Astrocyte of the cerebellum (primary cell): ENCODE data around the gene DGKI.

Experiments
- DNase-seq: peaks from one replicate; pipeline ENCODE4 v3.0.0-alpha.2; 2011; ENCODE audit warnings: low read depth
- H3K4me3 ChIP-seq: 2 replicates; pipeline ENCODE4 v1.5.1; 2011; ENCODE audit warnings: mild to moderate bottlenecking, low read depth, low read length, moderate library complexity
- in situ Hi-C: cut with HindIII; loops from 2 replicates; pipeline ENCODE4 v1.10.0; 2017; ENCODE audit warnings: low sequenced_read_pairs
- TF ChIP-seq, protein P1 (sequence below): IDR thresholded peaks from 2 replicates; pipeline ENCODE4 v1.5.1; 2012; ENCODE audit warnings: low read length, low read depth, moderate library complexity, mild to moderate bottlenecking; ENCODE audit errors: missing control alignments

DGKI gene

DNA sequence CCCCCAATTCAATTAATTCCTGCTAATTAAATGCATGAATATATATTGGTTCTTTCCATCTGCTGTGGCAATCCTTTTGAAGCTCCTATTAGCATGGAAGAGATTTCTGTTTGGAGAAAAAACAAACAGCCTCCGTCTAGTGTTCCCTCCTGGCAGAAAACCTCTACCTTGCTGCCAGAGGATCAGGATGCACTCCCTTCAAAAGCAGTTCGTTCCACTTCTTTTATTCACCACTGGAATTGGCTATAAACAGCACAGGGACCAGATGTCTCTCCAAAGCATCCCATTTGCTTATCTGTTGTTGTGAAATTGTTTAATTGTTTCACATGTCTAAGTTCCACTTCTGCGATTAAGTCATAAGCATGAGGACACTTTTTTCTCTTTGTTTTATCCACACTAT is 425.4 kb downstream of the DGKI start:
- in situ Hi-C loops: no loop called here
- TF ChIP-seq, protein P1, sequence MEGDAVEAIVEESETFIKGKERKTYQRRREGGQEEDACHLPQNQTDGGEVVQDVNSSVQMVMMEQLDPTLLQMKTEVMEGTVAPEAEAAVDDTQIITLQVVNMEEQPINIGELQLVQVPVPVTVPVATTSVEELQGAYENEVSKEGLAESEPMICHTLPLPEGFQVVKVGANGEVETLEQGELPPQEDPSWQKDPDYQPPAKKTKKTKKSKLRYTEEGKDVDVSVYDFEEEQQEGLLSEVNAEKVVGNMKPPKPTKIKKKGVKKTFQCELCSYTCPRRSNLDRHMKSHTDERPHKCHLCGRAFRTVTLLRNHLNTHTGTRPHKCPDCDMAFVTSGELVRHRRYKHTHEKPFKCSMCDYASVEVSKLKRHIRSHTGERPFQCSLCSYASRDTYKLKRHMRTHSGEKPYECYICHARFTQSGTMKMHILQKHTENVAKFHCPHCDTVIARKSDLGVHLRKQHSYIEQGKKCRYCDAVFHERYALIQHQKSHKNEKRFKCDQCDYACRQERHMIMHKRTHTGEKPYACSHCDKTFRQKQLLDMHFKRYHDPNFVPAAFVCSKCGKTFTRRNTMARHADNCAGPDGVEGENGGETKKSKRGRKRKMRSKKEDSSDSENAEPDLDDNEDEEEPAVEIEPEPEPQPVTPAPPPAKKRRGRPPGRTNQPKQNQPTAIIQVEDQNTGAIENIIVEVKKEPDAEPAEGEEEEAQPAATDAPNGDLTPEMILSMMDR: no peak
- no peak overlapping the region for H3K4me3 ChIP-seq
- no peak for DNase-seq

DNA sequence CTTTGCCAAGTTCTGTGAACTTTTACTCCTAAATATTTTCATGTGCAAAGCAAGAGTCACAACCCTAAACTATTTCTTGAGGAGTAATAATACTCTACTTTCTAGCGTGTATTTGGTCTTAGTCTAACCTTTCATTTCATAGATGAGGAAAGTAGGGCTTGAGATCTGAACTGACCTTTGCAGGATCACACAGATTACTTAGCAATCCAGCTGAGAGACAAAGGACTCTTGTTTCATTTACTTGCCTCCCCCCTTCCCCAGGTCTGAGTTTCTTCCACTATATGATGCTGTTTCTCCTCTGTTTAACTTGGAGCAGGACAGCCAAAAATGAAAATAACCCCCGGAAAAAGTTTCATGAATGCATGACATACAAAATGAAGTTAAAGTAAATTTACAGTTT is 427.9 kb downstream of the DGKI start:
- DNase-seq: no peak
- no peak overlapping the region for H3K4me3 ChIP-seq
- TF ChIP-seq, protein P1: no peak
- in situ Hi-C loops: no loop called here

DNA sequence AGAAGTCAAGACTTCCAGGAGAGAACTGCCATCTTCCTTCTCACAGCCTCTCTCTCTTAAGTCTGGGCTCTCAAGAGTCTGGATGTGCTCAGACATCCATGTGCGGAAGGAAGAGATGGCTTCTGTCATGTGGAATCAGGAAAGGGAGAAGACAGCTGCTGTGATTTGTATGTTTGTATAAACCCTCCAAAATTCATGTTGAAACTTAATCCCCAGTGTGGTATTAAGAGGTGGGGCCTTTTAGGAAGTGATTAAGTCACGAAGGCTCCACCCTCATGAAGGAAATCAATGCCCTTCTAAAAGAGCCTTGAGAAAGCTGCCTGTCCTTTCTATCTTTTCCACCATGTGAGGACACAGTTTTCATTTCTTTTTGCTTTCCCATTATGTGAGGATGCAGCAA is 429.3 kb downstream of the DGKI start:
- TF ChIP-seq, protein P1: no peak
- no peak overlapping the region for H3K4me3 ChIP-seq
- no peak for DNase-seq
- in situ Hi-C loops: no loop called here

DNA sequence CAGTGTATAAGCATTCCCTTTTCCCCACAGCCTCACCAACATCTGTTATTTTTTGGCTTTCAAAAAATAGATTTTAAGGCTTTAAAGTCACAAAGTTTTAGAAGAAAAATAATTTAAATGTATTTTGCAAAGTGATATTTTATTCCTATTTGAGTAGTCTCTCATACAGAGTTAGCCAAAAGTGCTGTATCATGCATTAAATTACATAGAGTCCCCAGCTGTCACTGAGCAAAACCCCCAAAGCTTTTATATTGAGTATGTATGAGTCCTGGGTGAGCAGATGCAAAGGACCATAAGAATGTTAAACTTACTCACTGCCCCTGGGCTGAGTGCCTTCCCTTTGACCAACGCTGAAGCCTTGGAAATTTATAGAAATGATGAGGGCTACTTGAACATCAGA is 432.9 kb downstream of the DGKI start:
- TF ChIP-seq, protein P1: no peak
- in situ Hi-C loops: no loop called here
- H3K4me3 ChIP-seq: no peak overlapping the region
- DNase-seq: no peak

DNA sequence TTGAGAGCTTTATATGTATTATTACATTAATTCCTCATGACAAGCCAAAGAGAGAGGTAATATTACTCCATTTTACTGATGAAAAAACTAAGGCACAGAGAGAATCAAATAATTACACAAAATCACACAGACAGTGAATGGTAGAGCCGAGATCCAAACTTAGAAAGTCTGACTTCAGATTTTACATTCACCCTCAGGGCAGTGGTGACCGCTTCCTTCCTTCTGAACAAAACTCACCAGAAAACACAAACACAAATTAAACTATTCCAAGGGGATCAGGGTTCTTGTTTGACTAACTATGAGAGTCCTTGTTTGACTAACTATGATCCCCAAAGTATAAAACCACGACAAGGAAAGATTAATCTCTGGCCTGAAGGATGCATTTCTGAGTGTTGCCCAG is 435.3 kb downstream of the DGKI start:
- no peak overlapping the region for H3K4me3 ChIP-seq
- in situ Hi-C loops: no loop called here
- TF ChIP-seq, protein P1: no peak
- no peak for DNase-seq

DNA sequence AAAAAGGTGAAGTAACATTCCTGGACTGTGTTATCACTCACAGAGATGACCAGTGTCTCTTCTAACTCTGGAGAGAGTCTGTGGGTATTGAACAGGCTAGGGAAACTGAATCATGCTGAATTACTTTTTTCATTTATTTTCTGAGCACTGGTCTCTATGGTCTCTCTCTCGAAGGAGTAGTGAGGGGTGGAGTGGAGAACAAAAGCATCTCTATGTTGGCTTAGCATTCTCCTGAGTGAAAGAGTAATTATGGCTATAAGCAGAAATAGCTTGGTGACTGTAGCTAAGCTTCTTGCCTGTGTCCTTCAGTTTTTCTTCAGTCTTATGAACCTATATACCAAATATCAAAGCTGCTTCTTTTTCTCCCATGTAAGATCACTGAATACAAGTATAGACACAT is 438.6 kb downstream of the DGKI start:
- H3K4me3 ChIP-seq: no peak overlapping the region
- TF ChIP-seq, protein P1: no peak
- in situ Hi-C loops: no loop called here
- DNase-seq: no peak

DNA sequence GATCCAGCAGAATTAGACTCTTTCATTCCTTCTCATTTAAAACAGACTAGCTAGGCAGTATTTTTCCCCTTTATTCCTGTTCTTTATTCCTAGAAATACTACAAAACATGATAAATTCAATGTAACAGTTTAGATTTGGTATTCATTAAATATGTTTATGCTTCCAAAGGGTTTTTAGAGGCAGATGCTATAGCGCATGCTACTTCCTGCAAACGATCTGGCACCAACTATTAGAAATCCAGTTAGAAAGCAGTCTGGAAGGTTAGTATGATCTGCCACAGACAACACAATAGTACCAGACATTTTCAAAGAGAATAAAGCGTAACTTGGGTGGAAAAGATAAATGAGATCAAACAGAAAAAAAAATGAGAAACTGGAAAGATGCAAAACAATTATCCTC is 439.7 kb downstream of the DGKI start:
- H3K4me3 ChIP-seq: no peak overlapping the region
- DNase-seq: no peak
- in situ Hi-C loops: no loop called here
- TF ChIP-seq, protein P1: no peak
